Activated T-helper 9 cell treated with anti-CD3 and anti-CD28 coated beads, Interleukin-2, amount 50 U/mL, for 16 hours (primary cell): ENCODE data around the gene TARS1.

Experiments
- DNase-seq: peaks from one replicate; pipeline ENCODE4 v3.0.0-alpha.2; 2020; ENCODE audit warnings: low read depth

The TARS1 gene

DNA sequence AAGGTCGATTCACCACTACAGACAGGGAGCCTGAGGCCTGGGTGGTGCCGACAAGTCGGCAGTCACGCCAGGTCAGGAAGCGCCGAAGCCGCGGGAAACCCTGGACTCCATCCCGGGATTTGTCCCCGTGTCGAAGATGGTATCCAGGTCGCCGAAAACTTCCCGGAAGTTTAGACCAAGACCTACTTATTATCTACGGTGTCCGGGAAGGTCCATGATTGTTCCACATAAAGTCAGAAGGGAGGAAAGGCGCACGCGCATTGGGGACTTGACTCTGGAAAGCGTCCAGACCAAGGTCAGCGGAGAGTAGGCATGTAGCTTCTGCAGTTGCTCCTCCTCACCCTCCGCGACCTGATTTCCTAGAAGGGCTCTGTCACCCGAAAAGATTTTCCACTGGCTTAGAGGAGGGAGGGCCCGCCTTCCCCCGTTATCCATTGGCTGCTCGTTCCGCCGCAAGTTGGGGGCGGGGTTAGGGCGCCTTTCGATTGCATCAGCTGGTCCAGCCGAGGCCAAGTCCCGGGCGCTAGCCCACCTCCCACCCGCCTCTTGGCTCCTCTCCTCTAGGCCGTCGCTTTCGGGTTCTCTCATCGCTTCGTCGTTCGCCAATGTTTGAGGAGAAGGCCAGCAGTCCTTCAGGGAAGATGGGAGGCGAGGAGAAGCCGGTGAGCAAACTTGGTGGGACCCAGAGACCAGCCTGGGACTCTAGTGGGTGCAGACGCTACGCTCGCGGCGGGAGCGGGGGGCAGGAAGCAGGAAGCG, at the start of gene TARS1:
Gene TARS1 (plus strand): TSS at position 484 of the 759 bp plus-strand sequence. CDS start 122 bp downstream, at position 606.
- peak; percentile 92 for DNase-seq

GRCh38 chr5:33398501-33398900, 42.3 kb upstream of the TARS1 start:
- no peak for DNase-seq

DNA sequence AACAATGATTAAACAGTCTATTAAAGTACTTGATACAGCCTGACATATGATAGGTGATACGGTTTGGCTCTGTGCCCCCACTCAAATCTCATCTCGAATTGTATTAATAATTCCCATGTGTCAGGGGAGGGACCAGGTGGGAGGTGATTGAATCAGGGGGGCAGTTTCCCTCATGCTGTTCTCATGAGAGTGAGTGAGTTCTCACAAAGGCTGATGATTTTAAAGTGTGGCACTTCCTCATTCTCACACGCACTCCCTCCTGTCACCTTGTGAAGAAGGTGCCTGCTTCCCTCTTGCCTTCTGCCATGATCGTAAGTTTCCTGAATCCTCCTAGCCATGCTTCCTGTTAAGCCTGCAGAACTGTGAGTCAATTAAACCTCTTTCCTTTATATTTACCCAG, 40.1 kb upstream of the TARS1 start:
- DNase-seq = no peak

GRCh38 chr5:33401482-33402390, 39.0 kb upstream of the TARS1 start:
- no peak for DNase-seq

- DNase-seq = no peak
These were observed 37.6 kb upstream of the TARS1 start for GRCh38 chr5:33403187-33403586.

DNA sequence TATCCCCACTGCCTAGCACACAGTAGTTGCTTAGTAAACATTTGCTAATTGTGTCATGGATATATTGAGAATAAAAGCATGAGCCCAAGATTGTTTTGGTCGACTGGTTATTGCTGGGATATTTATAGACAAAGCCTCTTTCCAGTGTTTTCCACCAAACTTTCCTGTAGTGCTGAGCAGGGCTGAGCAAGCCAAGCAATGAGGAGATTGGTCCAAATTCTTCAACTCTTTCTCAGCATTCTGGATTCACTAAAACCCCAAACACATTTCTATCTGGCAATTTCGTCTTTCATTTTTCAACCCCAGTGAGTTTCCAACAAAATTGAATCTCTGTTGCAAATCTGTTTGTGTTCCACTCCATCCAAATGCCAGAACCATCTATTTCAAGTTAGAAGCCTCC, 31.9 kb upstream of the TARS1 start:
- DNase-seq = no peak

DNA sequence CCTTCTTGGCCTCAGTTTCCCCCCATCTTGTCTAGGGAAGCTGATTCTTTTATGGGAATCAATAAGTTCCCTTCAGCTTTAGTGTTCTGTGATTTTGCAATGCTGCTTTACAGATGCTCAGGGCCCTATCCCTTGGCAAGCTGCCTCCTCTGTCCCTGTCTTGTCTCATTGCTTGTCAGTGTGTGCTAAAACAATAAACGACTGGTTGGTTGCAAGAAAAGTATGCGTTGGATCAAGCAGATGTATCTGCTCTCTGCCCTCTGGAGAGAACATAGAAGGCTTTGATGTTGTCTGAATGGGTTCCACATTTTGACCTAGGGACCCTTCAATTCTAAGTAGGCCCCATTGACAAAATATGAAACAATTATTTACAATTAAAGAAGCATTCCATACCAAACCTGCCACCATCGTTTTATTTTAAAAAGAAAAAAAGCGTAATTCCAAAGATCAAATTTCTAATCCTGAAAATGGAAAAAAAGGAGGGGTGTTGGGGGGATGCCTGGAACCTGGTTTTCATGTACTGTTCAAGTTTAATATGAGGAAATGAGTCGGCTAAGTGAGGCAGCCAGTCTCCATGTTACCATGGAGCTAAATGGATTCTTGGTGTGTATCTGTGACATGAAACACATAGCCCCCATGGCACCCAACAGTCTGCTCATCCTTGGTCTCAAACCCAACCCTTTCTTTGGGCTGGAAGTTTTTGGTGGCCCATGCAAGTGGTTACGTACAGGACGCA, 31.2 kb upstream of the TARS1 start:
- DNase-seq = no peak

DNA sequence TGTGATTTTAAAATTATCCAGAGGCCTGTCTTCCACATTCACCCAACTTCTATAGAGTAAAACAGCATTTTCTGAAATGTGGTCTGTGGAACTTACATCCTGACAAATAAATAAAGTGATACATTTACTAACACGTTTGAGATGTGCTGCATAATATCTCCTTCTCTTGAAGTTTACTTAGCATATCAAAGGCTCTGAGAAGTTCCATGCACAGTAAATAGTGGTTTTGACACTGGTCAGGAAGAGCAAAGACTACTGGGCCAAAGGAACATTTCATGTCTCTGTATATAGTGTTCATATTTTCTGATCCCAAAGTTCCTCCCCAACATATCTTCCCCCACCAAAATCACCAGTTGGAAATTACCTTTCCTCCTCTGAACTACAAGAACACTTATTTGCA, 30.5 kb upstream of the TARS1 start:
- DNase-seq = no peak

GRCh38 chr5:33411498-33411897, 29.3 kb upstream of the TARS1 start:
- no peak for DNase-seq

- DNase-seq = no peak
These were observed 24.9 kb upstream of the TARS1 start for GRCh38 chr5:33415811-33416354.

DNA sequence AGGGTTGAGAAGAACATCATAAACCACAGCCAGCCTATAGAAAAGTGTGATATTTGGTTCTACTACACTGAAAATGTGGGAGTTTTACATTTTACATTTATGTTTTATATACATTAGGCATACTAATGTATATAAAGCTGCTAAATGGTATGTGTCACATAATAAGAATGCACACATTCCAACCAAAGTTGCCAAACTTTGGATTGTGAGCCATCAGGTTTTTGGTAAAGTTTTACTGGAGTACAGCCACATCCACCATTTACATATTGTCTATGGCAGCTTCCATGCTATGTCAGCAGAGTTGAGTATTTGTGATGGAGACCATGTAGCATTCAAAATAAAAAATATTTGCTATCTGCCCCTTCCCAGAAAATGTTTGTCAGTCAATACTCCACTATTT, 23.1 kb upstream of the TARS1 start:
- no peak for DNase-seq

GRCh38 chr5:33420946-33421345, 19.8 kb upstream of the TARS1 start:
- DNase-seq = no peak

DNA sequence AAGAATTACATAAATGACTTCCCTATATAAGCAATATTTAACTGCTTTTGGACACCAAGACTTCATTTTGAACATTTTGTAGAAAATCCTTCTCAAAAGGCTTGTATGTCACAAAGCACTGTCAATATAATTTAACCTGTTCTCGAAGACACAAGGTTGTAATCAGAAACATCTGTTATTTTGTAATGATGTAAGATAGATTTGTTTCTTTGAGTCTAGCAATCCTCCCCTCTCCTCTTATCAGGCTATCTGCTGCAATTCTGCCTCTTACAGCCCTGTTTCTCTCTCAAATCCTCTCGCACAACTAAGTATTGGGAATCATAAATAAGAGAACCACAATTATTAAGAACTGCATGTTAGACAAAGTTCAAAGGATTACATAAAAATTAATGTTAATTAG, 18.6 kb upstream of the TARS1 start:
- no peak for DNase-seq

- no peak for DNase-seq
These were observed 17.6 kb upstream of the TARS1 start for GRCh38 chr5:33423018-33423630.

DNA sequence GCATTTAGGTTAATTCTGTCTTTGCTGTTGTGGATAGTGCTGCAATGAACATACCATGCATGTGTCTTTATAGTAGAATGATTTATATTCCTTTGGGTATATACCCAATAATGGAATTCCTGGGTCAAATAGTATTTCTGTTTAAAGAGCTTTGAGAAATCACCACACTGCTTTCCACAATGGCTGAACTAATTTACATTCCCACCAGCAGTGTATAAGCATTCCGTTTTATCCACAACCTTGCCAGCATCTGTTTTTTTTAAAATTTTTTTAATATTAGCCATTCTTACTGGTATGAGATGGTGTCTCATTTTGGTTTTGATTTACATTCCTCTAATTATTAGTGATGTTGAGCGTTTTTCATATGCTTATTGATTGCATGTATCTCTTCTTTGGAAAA, 15.5 kb upstream of the TARS1 start:
- DNase-seq = no peak

DNA sequence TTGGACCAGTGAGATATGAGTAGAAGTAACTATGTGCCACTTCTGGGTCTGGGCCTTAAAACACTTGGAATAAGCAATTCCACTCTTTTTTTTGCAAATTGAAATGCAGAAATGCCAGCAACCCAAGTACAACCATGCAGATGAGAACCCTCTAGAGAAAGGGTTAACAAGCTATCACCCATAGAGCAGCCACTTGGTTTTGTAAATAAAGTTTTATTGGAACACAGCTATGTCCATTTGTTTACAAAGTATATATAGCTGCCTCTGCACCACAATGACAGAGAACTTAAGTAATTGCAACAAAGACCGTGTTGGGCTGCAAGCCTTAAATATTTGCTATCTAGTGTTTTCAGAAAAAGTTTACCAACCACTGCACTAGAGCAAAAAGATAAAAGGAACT, 9.8 kb upstream of the TARS1 start:
- no peak for DNase-seq

DNA sequence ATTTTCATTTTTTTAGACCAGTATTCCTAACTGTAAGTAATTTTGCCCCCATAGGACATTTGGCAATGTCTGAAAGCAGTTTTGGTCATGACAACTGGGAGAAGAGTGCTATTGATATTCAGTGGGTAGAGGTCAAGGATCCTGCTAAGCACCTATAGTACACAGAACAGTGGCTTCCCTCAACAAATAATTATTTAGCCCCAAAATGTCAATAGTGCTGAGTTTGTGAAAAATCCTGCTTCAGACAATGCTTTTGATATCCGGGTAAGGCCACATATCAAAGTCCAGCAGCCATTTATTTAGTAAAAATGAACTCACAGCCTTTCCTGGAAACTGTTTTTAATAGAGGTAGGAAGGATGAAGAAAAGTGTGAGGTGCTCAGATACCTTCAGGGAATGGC, 8.1 kb upstream of the TARS1 start:
- no peak for DNase-seq

DNA sequence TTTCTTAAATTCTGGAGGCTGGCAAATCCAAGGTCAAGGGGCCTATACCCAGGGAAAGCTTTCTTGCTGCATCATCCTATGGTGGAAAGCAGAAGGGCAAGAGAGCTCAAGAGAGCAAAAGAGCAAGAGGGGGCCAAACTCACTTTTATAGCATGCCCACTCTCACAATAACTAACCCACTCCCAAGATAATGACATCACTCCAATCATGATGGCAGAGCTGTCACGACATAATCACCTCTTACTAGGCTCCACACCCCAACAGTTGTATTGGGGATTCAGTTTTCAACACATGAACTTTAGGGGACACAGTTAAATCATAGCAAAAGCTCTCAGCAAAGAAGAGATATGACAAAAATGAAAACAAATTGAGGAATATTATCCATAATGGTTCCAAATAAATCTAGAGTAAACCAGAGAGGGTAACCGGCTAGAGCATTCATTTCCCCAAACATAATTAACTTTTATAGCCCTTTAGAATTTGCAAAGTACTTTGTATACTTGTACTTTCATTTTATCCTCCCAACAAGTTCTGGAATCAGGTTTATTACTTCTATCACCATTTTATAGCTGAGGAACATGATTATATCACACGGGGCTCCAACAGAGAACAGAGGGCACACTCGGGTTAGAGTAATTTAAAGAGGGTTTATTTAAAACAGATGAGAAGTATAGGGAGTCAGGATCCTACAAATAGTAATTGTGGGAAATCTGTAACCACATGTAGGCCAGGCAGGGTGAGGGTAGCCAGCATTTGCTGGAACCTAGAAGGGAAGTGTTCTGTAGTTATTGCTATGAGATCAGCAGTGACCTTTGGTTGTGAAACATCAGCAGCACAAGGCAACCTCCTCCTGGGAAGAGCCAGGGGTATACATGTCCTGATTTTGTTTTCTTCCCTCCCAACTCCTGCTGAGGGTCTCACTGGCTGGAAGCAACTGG, 7.2 kb upstream of the TARS1 start:
- DNase-seq = no peak

GRCh38 chr5:33435893-33436490, 4.8 kb upstream of the TARS1 start:
- DNase-seq = peak; percentile 39

DNA sequence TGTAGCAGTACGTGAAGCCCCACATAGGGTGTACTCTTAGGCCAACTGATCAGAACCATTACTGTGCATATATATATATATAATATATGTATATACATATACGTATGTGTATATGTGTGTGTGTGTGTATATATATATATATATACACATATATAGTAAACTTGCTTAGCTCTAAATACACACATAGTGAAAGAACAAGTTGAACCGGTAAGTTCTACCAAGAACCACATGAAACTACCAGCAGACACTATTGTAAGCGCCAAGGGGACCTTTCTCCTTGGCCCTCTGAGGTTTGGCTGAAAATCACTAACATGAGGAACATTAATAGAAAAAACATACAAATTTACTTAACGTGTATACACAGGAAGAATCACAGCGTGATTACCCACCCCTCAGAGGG, 1.8 kb upstream of the TARS1 start:
- no peak for DNase-seq
